Uterus (tissue), 4 donors: Measurements from ENCODE around the gene SYT2. TPM values are rescaled to one million over a fixed set of nuclear protein-coding genes. Genes with fewer than 3 reads are reported as not detected.

Experiments
- DNase-seq, 2 donors: peaks; one replicate each; pipeline ENCODE4 v3.0.0-alpha.2; 2019 to 2020
- H3K27ac ChIP-seq, 2 donors: fragments of 200-600 bp; sonication (generic); 1 replicate in 1 of 2; 2 replicates in 1 of 2; pipeline ENCODE4 v1.5.1; 2016 to 2018
- H3K27me3 ChIP-seq, 2 donors: fragments of 200-600 bp; sonication (generic); one replicate each; pipeline ENCODE4 v1.5.1; 2018 to 2019; ENCODE audit warnings: control low read depth in 1 of 2
- H3K36me3 ChIP-seq, 2 donors: fragments of 200-600 bp; sonication (generic); one replicate each; pipeline ENCODE4 v1.5.1; 2019; ENCODE audit warnings: control low read depth in 1 of 2
- H3K4me1 ChIP-seq, 2 donors: fragments of 200-600 bp; sonication (generic); one replicate each; pipeline ENCODE4 v1.5.1; 2018 to 2019; ENCODE audit warnings: control low read depth in 1 of 2
- H3K4me3 ChIP-seq, 2 donors: fragments of 200-600 bp; sonication (generic); 1 replicate in 1 of 2; 2 replicates in 1 of 2; pipeline ENCODE4 v1.5.1; 2018 to 2019; ENCODE audit warnings: mild to moderate bottlenecking in 1 of 2
- H3K9me3 ChIP-seq, 2 donors: fragments of 200-600 bp; sonication (generic); one replicate each; pipeline ENCODE4 v1.5.1; 2019; ENCODE audit warnings: control low read depth in 1 of 2
- CTCF ChIP-seq, 4 experiments: fragments of 200-600 bp in 2 of 4; fragments of 450-650 bp in 2 of 4; sonication (generic) in 2 of 4; IDR thresholded peaks; one replicate each; pipeline ENCODE4 v1.5.1; 2016 to 2019; ENCODE audit warnings: antibody characterized with exemption in 4 of 4, mild to moderate bottlenecking in 2 of 4, moderate library complexity in 1 of 4
- POLR2A ChIP-seq, 2 donors: fragments of 450-650 bp; IDR thresholded peaks; one replicate each; pipeline ENCODE4 v1.6.1; 2016; ENCODE audit warnings: antibody characterized with exemption in 2 of 2, mild to moderate bottlenecking in 1 of 2, moderate library complexity in 1 of 2
- intact Hi-C: fragments of 100-400 bp; cut with DNase I; formaldehyde crosslinking; loops from one replicate; pipeline ENCODE4 v1.15.1; 2023; ENCODE audit warnings: low total_unique reads
- total RNA-seq, 4 donors: library from RNA; depleted of rRNA in 3 of 4; stranded (reverse); fragments of >200 nt in 3 of 4; gene quantifications; one replicate each; pipeline versions ENCODE4 v1.1.0 to v1.2.4, GENCODE V29; 2014 to 2023
- donor health status: DM: yes; HTN: yes; CAD: no.

SYT2 gene
- total RNA-seq, 4 donors from 2014 or later = 1.1 TPM; not detected in 3

- DNase-seq = peak; percentile 71 to 73
- intact Hi-C loops = loop anchor here (10.0 kb wide), 2 partner anchors 105 to 255 kb away; partner anchors contain the start of genes PPP1R12B and UBE2T
- TF ChIP-seq CTCF (IDR thresholded peaks at IDR 0.05) = peak; percentile 73 to 90 (median 80)
- no peak for TF ChIP-seq POLR2A (IDR thresholded peaks at IDR 0.05)
- Histone ChIP-seq H3K4me3 (no peak overlapping the region), H3K27ac (peak overlapping the region; percentile 74 to 78), H3K9me3 (no peaks in the 10 kb centered on the region), H3K27me3 (no peaks in the 10 kb centered on the region), H3K36me3 (no peaks in the 10 kb centered on the region), H3K4me1 (no peaks in the 10 kb centered on the region)
These were observed 110.4 kb downstream of the SYT2 start for GRCh38 chr1:202599669-202600431.

DNA sequence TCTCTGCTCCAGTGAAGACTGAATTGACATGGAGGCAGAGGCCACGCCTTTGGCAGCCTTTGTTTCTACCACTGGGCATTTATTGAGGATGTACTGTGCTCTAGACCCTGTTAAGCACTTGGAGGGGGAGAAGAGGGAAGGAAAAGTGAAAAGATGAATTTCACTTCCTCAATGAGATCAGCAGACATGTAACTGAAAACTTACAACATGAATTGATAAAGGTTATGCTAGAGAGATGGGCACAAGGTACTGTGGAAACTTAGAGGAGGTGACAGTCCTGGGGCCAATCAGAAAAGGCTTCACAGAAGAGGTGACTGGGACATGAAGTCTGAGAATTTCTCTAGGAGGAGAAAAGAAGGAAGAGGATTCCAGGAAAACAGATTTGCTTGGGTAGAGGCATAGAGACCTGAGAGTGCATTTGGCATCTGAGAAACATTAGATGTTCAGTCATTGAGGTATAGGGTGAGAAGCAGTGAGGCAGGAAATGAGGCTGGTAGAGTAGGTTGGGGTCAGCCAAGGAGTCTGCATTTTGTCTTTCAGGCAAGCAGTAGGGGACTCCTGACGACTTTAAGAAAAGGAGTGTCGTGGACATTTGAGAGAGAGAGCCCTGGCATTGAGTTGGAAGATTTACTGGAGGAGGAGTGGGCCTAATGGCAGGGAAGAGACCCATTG lies 113.0 kb downstream of the SYT2 start:
- no peak for DNase-seq
- H3K4me1 ChIP-seq = no peaks in the 10 kb centered on the region
- H3K9me3 ChIP-seq = no peaks in the 10 kb centered on the region
- H3K36me3 ChIP-seq = no peaks in the 10 kb centered on the region
- intact Hi-C loops = no loop called here
- H3K27me3 ChIP-seq = no peaks in the 10 kb centered on the region
- H3K27ac ChIP-seq = peak overlapping the region; percentile 18 to 24
- TF ChIP-seq POLR2A (IDR thresholded peaks at IDR 0.05) (no peak), CTCF (IDR thresholded peaks at IDR 0.05) (no peak)
- H3K4me3 ChIP-seq = no peak overlapping the region

DNA sequence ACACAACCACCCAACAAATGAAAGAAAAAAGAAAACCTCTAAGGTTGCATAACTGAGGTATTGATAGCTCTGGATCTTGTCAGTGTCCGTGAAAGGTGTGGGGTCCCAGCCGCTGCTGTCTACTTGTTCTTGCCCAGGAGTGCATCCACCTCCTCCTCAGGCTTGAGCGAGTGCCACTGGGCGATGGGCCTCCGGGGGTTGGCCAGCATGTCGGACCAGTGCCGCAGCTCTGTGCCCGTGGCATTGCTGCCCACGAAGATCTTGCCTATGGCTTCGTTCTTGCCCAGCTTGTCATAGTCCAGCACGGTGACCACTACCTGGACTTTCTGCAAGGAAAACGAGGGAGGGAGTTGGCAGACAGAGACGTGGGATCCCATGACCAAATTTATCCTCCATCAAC lies 113.6 kb downstream of the SYT2 start:
- H3K4me1 ChIP-seq = no peaks in the 10 kb centered on the region
- no peaks in the 10 kb centered on the region for H3K27me3 ChIP-seq
- intact Hi-C loops = no loop called here
- H3K9me3 ChIP-seq = no peaks in the 10 kb centered on the region
- no peak for DNase-seq
- no peak overlapping the region for H3K4me3 ChIP-seq
- TF ChIP-seq POLR2A (IDR thresholded peaks at IDR 0.05) = no peak
- TF ChIP-seq CTCF (IDR thresholded peaks at IDR 0.05) = no peak
- no peaks in the 10 kb centered on the region for H3K36me3 ChIP-seq
- H3K27ac ChIP-seq = no peak overlapping the region

DNA sequence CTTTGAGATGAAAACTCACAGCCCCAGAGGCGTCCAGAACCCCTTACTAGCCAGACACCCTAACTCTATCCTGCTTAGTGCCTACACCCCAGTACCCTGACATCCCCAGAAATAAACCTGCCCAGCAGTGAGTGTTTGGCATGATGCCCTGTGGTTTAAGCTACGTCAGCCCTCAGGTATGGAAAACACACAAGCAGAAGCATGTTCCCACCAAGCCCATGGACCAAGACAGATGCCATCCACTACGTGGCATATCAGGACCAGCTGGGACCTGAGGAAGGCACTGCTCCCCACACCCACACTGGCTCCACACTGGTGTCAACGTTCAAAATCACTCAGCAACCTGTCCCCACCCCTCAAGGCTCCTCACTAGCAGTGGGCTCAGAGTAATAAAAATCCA lies 116.4 kb downstream of the SYT2 start:
- H3K27ac ChIP-seq = peak overlapping the region; percentile 87 to 100
- H3K4me1 ChIP-seq = peaks cover 0 to 6% of the 10 kb centered on the region in 2 donors
- H3K27me3 ChIP-seq = no peaks in the 10 kb centered on the region
- DNase-seq = no peak
- H3K9me3 ChIP-seq = no peaks in the 10 kb centered on the region
- no peaks in the 10 kb centered on the region for H3K36me3 ChIP-seq
- TF ChIP-seq POLR2A (IDR thresholded peaks at IDR 0.05) = no peak
- no peak for TF ChIP-seq CTCF (IDR thresholded peaks at IDR 0.05)
- no peak overlapping the region for H3K4me3 ChIP-seq
- intact Hi-C loops = no loop called here

- Histone ChIP-seq H3K36me3 (no peaks in the 10 kb centered on the region), H3K4me1 (peaks cover 0 to 6% of the 10 kb centered on the region in 2 donors), H3K4me3 (no peak overlapping the region), H3K9me3 (no peaks in the 10 kb centered on the region), H3K27me3 (no peaks in the 10 kb centered on the region), H3K27ac (peak overlapping the region; percentile 87 to 100)
- TF ChIP-seq CTCF (IDR thresholded peaks at IDR 0.05) (no peak), POLR2A (IDR thresholded peaks at IDR 0.05) (no peak)
- intact Hi-C loops = no loop called here
- no peak for DNase-seq
These were observed 118.1 kb downstream of the SYT2 start for GRCh38 chr1:202592146-202592545.
